Caco-2 (cell line): ENCODE measurements around the gene FRMD4A. TPM values are rescaled to one million over a fixed set of nuclear protein-coding genes. Genes with fewer than 3 reads are reported as not detected.
"Not testable (repeated sequence)": the region's sequence is repeated elsewhere in the genome, so short reads cannot be mapped to it uniquely, and the experiment has no call there.

Experiments used
- BruUV-seq: library from RNA; stranded (reverse); fragments of 400-500 nt; replicated peaks from 2 replicates; lab custom pipeline; 2021; lab: Mats Ljungman, UMichigan
- CTCF ChIA-PET: fragments of 300-600 bp; sonication (Branson Sonifier 250); formaldehyde crosslinking; loops from one replicate; lab custom pipeline; 2022; ENCODE audit warnings: antibody characterized with exemption; lab: Charles Lee
- POLR2A ChIA-PET: fragments of 300-600 bp; sonication (Branson Sonifier 250); formaldehyde crosslinking; loops from one replicate; lab custom pipeline; 2022; ENCODE audit warnings: antibody characterized with exemption; lab: Charles Lee
- DNase-seq, 2 experiments: peaks; one replicate each; pipeline versions ENCODE4 v3.0.0 to v3.0.0-alpha.2; 2020 to 2022
- H3K27me3 ChIP-seq: replicated peaks from 2 replicates; pipeline ENCODE4 v1.6.0; 2011; ENCODE audit warnings: low read length; ENCODE audit not compliant: control insufficient read depth, insufficient read depth
- H3K36me3 ChIP-seq: 2 replicates; pipeline ENCODE4 v1.5.1; 2011; ENCODE audit warnings: low read length; ENCODE audit not compliant: control insufficient read depth, insufficient read depth
- H3K4me1 ChIP-seq: fragments of 250-450 bp; sonication (Bioruptor Pico); 2 replicates; pipeline ENCODE4 v1.5.1; 2020; ENCODE audit warnings: mild to moderate bottlenecking
- H3K4me3 ChIP-seq: 2 replicates; pipeline ENCODE4 v1.5.1; 2011; ENCODE audit warnings: low read depth, mild to moderate bottlenecking, control low read depth, low read length
- H3K9me3 ChIP-seq: fragments of 250-450 bp; sonication (Bioruptor Pico); 2 replicates; pipeline ENCODE4 v1.5.1; 2020; ENCODE audit warnings: mild to moderate bottlenecking, moderate library complexity
- H3K27ac Mint-ChIP-seq: one replicate; pipeline ENCODE4 v1.8.0; 2022; ENCODE audit warnings: mixed read lengths; ENCODE audit not compliant: unreplicated experiment
- H3K27me3 Mint-ChIP-seq: one replicate; pipeline ENCODE4 v1.8.0; 2022; ENCODE audit warnings: mixed read lengths; ENCODE audit not compliant: insufficient read depth, unreplicated experiment
- H3K36me3 Mint-ChIP-seq: one replicate; pipeline ENCODE4 v1.8.0; 2022; ENCODE audit warnings: mild to moderate bottlenecking, mixed read lengths; ENCODE audit not compliant: insufficient read depth, unreplicated experiment
- H3K4me1 Mint-ChIP-seq: one replicate; pipeline ENCODE4 v1.8.0; 2022; ENCODE audit warnings: low read depth, mixed read lengths; ENCODE audit not compliant: unreplicated experiment
- H3K4me3 Mint-ChIP-seq: one replicate; pipeline ENCODE4 v1.8.0; 2022; ENCODE audit warnings: mild to moderate bottlenecking, moderate library complexity, mixed read lengths; ENCODE audit not compliant: unreplicated experiment
- H3K9me3 Mint-ChIP-seq: one replicate; pipeline ENCODE4 v1.8.0; 2022; ENCODE audit warnings: mixed read lengths; ENCODE audit not compliant: unreplicated experiment
- CTCF ChIP-seq, 2 experiments: fragments of 200-600 bp in 1 of 2; IDR thresholded peaks; 1 replicate in 1 of 2; 2 replicates in 1 of 2; pipeline versions ENCODE4 v1.5.1 to v1.8.0; 2011 to 2022; ENCODE audit warnings: antibody characterized with exemption in 1 of 2, control low read depth in 1 of 2, inconsistent platforms in 1 of 2, low read depth in 1 of 2, low read length in 1 of 2, mild to moderate bottlenecking in 1 of 2, moderate library complexity in 1 of 2; ENCODE audit not compliant: insufficient read depth in 1 of 2, severe bottlenecking in 1 of 2, unreplicated experiment in 1 of 2
- intact Hi-C: fragments of 100-400 bp; cut with micrococcal nuclease; formaldehyde crosslinking; loops from one replicate; pipeline ENCODE4 v1.10.0; 2022; ENCODE audit not compliant: unreplicated experiment
- total RNA-seq: library from RNA; stranded (reverse); gene quantifications from 2 replicates; pipeline ENCODE4 v1.2.3, GENCODE V29; 2022

The FRMD4A gene
- total RNA-seq, 1 experiment from 2014 or later: 52.1 TPM

- no peaks in the 10 kb centered on the region for H3K36me3 ChIP-seq
- no peak for DNase-seq
- CTCF ChIA-PET: interaction anchor here (0.9 kb wide), 1 partner anchor 136 kb away, joined by 3 read pairs; no protein-coding TSS in a partner anchor
- no peak for TF ChIP-seq CTCF (IDR thresholded peaks at IDR 0.05; ENCODE audit: insufficient read depth in 1 of 2, low read depth in 1 of 2, low read length in 1 of 2, severe bottlenecking in 1 of 2, unreplicated experiment in 1 of 2)
- no peaks in the 10 kb centered on the region for H3K36me3 Mint-ChIP-seq
- POLR2A ChIA-PET: no interaction called here
- H3K27me3 Mint-ChIP-seq: peaks cover 3% of the 10 kb centered on the region
- no peaks in the 10 kb centered on the region; the same call in 1 of the 2 replicates for H3K27me3 ChIP-seq
- intact Hi-C loops: no loop called here
- no peak overlapping the region for H3K4me3 ChIP-seq
- H3K27ac Mint-ChIP-seq: no peak overlapping the region
- BruUV-seq: no TSS peak
- no peaks in the 10 kb centered on the region for H3K9me3 ChIP-seq
- H3K4me3 Mint-ChIP-seq: no peak overlapping the region
- H3K9me3 Mint-ChIP-seq: no peaks in the 10 kb centered on the region
- peaks cover 22% of the 10 kb centered on the region for H3K4me1 Mint-ChIP-seq
- H3K4me1 ChIP-seq: no peaks in the 10 kb centered on the region
Measured at GRCh38 chr10:13957856-13958255, 372.9 kb downstream of the FRMD4A start.

- Histone ChIP-seq H3K9me3 (no peaks in the 10 kb centered on the region), H3K4me3 (no peak overlapping the region), H3K4me1 (no peaks in the 10 kb centered on the region), H3K27me3 (no peaks in the 10 kb centered on the region; the same call in 1 of the 2 replicates), H3K36me3 (no peaks in the 10 kb centered on the region)
- ChIA-PET POLR2A (no interaction called here), CTCF (no interaction called here)
- no peak for DNase-seq
- Mint-ChIP-seq H3K27ac (no peak overlapping the region), H3K36me3 (no peaks in the 10 kb centered on the region), H3K27me3 (peaks cover 3% of the 10 kb centered on the region), H3K4me3 (no peak overlapping the region), H3K9me3 (no peaks in the 10 kb centered on the region), H3K4me1 (peaks cover 22% of the 10 kb centered on the region)
- no TSS peak for BruUV-seq
- intact Hi-C loops: no loop called here
- no peak for TF ChIP-seq CTCF (IDR thresholded peaks at IDR 0.05; ENCODE audit: insufficient read depth in 1 of 2, low read depth in 1 of 2, low read length in 1 of 2, severe bottlenecking in 1 of 2, unreplicated experiment in 1 of 2)
Measured at GRCh38 chr10:13956826-13957225, 373.9 kb downstream of the FRMD4A start.

GRCh38 chr10:13955409-13956068 is 375.2 kb downstream of the FRMD4A start:
- Mint-ChIP-seq H3K4me3 (no peak overlapping the region), H3K4me1 (peaks cover 10% of the 10 kb centered on the region), H3K27me3 (peaks cover 9% of the 10 kb centered on the region), H3K27ac (no peak overlapping the region), H3K9me3 (peaks cover 12% of the 10 kb centered on the region), H3K36me3 (no peaks in the 10 kb centered on the region)
- no peak for TF ChIP-seq CTCF (IDR thresholded peaks at IDR 0.05; ENCODE audit: insufficient read depth in 1 of 2, low read depth in 1 of 2, low read length in 1 of 2, severe bottlenecking in 1 of 2, unreplicated experiment in 1 of 2)
- H3K27me3 ChIP-seq: no peaks in the 10 kb centered on the region; the same call in 1 of the 2 replicates
- no peaks in the 10 kb centered on the region for H3K9me3 ChIP-seq
- no peak for DNase-seq
- no peaks in the 10 kb centered on the region for H3K4me1 ChIP-seq
- ChIA-PET POLR2A (no interaction called here), CTCF (no interaction called here)
- H3K4me3 ChIP-seq: no peak overlapping the region
- no peaks in the 10 kb centered on the region for H3K36me3 ChIP-seq
- intact Hi-C loops: no loop called here
- no TSS peak for BruUV-seq

- not testable (repeated sequence) for H3K27ac Mint-ChIP-seq, BruUV-seq
Measured at GRCh38 chr10:13954195-13954594, 376.5 kb downstream of the FRMD4A start.

More at GRCh38 chr10:13954195-13954594, 376.5 kb downstream of the FRMD4A start:
- H3K36me3 ChIP-seq, H3K4me1 ChIP-seq, H3K4me3 ChIP-seq, CTCF ChIA-PET, H3K27me3 ChIP-seq, H3K4me3 Mint-ChIP-seq, DNase-seq, POLR2A ChIA-PET, H3K27me3 Mint-ChIP-seq, H3K4me1 Mint-ChIP-seq, H3K36me3 Mint-ChIP-seq, H3K9me3 ChIP-seq, intact Hi-C loops: not testable (repeated sequence)
- H3K9me3 Mint-ChIP-seq: peaks cover 12% of the 10 kb centered on the region
